Activated naive CD4-positive, alpha-beta T cell treated with anti-CD3 and anti-CD28 coated beads for 36 hours (primary cell): ENCODE data around the gene NAT9. TPM values are rescaled to one million over a fixed set of nuclear protein-coding genes. Genes with fewer than 3 reads are reported as not detected.

ENCODE experiments used
- CTCF ChIA-PET: fragments of 350-600 bp; sonication (Branson Sonifier 250); formaldehyde crosslinking; loops from one replicate; lab custom pipeline; 2021; ENCODE audit warnings: antibody characterized with exemption; lab: Charles Lee
- DNase-seq: peaks from one replicate; pipeline ENCODE4 v3.0.0-alpha.2; 2020
- H3K27ac Mint-ChIP-seq: one replicate; pipeline ENCODE4 v1.8.0; 2021; ENCODE audit warnings: mild to moderate bottlenecking, mixed read lengths
- H3K27me3 Mint-ChIP-seq: one replicate; pipeline ENCODE4 v1.8.0; 2021; ENCODE audit warnings: low read depth, mixed read lengths
- H3K36me3 Mint-ChIP-seq: one replicate; pipeline ENCODE4 v1.8.0; 2021; ENCODE audit warnings: low read depth, mixed read lengths
- H3K4me1 Mint-ChIP-seq: one replicate; pipeline ENCODE4 v1.8.0; 2021; ENCODE audit warnings: low read depth, mixed read lengths
- H3K4me3 Mint-ChIP-seq: one replicate; pipeline ENCODE4 v1.8.0; 2021; ENCODE audit warnings: mild to moderate bottlenecking, moderate library complexity, mixed read lengths
- H3K9me3 Mint-ChIP-seq: one replicate; pipeline ENCODE4 v1.8.0; 2021; ENCODE audit warnings: mixed read lengths
- intact Hi-C: fragments of 100-400 bp; cut with micrococcal nuclease; formaldehyde crosslinking; loops from one replicate; pipeline ENCODE4 v1.15.1; 2023
- total RNA-seq, 2 experiments: library from RNA; stranded (reverse); gene quantifications; one replicate each; pipeline ENCODE4 v1.2.3, GENCODE V29; 2021

Gene NAT9
- total RNA-seq, 2 experiments from 2014 or later: 42.1 to 43.9 TPM

GRCh38 chr17:74800531-74800930 is 24.4 kb upstream of the NAT9 start:
- H3K27ac Mint-ChIP-seq: no peak overlapping the region
- CTCF ChIA-PET: no interaction called here
- no peak for DNase-seq
- H3K4me3 Mint-ChIP-seq: no peak overlapping the region
- peaks cover 21% of the 10 kb centered on the region for H3K36me3 Mint-ChIP-seq
- H3K4me1 Mint-ChIP-seq: no peaks in the 10 kb centered on the region
- no peaks in the 10 kb centered on the region for H3K27me3 Mint-ChIP-seq
- intact Hi-C loops: no loop called here
- no peaks in the 10 kb centered on the region for H3K9me3 Mint-ChIP-seq

- Mint-ChIP-seq H3K36me3 (peaks cover 28% of the 10 kb centered on the region), H3K4me1 (no peaks in the 10 kb centered on the region), H3K4me3 (no peak overlapping the region), H3K9me3 (no peaks in the 10 kb centered on the region), H3K27me3 (no peaks in the 10 kb centered on the region), H3K27ac (no peak overlapping the region)
- no peak for DNase-seq
- CTCF ChIA-PET: interaction anchor here (0.7 kb wide), 1 partner anchor 68 kb away, joined by 3 read pairs; no protein-coding TSS in a partner anchor
- intact Hi-C loops: no loop called here
Observed at GRCh38 chr17:74799097-74799496, 23.0 kb upstream of the NAT9 start.

GRCh38 chr17:74798239-74798707 is 22.1 kb upstream of the NAT9 start:
- Mint-ChIP-seq H3K4me1 (no peaks in the 10 kb centered on the region), H3K4me3 (no peak overlapping the region), H3K9me3 (no peaks in the 10 kb centered on the region), H3K27ac (no peak overlapping the region), H3K36me3 (peaks cover 28% of the 10 kb centered on the region), H3K27me3 (no peaks in the 10 kb centered on the region)
- no peak for DNase-seq
- intact Hi-C loops: no loop called here
- CTCF ChIA-PET: no interaction called here

GRCh38 chr17:74797824-74798223 is 21.7 kb upstream of the NAT9 start:
- no peak overlapping the region for H3K27ac Mint-ChIP-seq
- H3K27me3 Mint-ChIP-seq: no peaks in the 10 kb centered on the region
- intact Hi-C loops: no loop called here
- H3K4me1 Mint-ChIP-seq: no peaks in the 10 kb centered on the region
- CTCF ChIA-PET: no interaction called here
- H3K36me3 Mint-ChIP-seq: peaks cover 33% of the 10 kb centered on the region
- DNase-seq: no peak
- H3K4me3 Mint-ChIP-seq: no peak overlapping the region
- no peaks in the 10 kb centered on the region for H3K9me3 Mint-ChIP-seq

GRCh38 chr17:74796866-74797265 is 20.7 kb upstream of the NAT9 start:
- no peak for DNase-seq
- CTCF ChIA-PET: interaction anchor here (0.6 kb wide), 1 partner anchor 13 kb away, joined by 4 read pairs; no protein-coding TSS in a partner anchor
- no peak overlapping the region for H3K4me3 Mint-ChIP-seq
- no peaks in the 10 kb centered on the region for H3K4me1 Mint-ChIP-seq
- H3K27ac Mint-ChIP-seq: no peak overlapping the region
- intact Hi-C loops: no loop called here
- no peaks in the 10 kb centered on the region for H3K27me3 Mint-ChIP-seq
- H3K9me3 Mint-ChIP-seq: no peaks in the 10 kb centered on the region
- peaks cover 34% of the 10 kb centered on the region for H3K36me3 Mint-ChIP-seq

GRCh38 chr17:74796211-74796610 is 20.1 kb upstream of the NAT9 start:
- Mint-ChIP-seq H3K27ac (no peak overlapping the region), H3K4me3 (no peak overlapping the region), H3K4me1 (peaks cover 5% of the 10 kb centered on the region), H3K9me3 (no peaks in the 10 kb centered on the region), H3K36me3 (peaks cover 37% of the 10 kb centered on the region), H3K27me3 (no peaks in the 10 kb centered on the region)
- intact Hi-C loops: no loop called here
- no peak for DNase-seq
- CTCF ChIA-PET: interaction anchor here (0.6 kb wide), 1 partner anchor 12 kb away, joined by 4 read pairs; no protein-coding TSS in a partner anchor

GRCh38 chr17:74795327-74796020 is 19.3 kb upstream of the NAT9 start:
- peaks cover 35% of the 10 kb centered on the region for H3K36me3 Mint-ChIP-seq
- DNase-seq: no peak
- CTCF ChIA-PET: interaction anchor here (9.2 kb wide), 1 partner anchor 66 kb away, joined by 165 read pairs; the partner anchor contains the start of gene GRIN2C
- no peak overlapping the region for H3K27ac Mint-ChIP-seq
- intact Hi-C loops: no loop called here
- H3K9me3 Mint-ChIP-seq: no peaks in the 10 kb centered on the region
- peaks cover 11% of the 10 kb centered on the region for H3K4me1 Mint-ChIP-seq
- no peak overlapping the region for H3K4me3 Mint-ChIP-seq
- H3K27me3 Mint-ChIP-seq: no peaks in the 10 kb centered on the region

GRCh38 chr17:74792586-74793105 is 16.5 kb upstream of the NAT9 start:
- H3K27ac Mint-ChIP-seq: no peak overlapping the region
- H3K4me1 Mint-ChIP-seq: peaks cover 24% of the 10 kb centered on the region
- H3K36me3 Mint-ChIP-seq: peaks cover 25% of the 10 kb centered on the region
- H3K4me3 Mint-ChIP-seq: no peak overlapping the region
- no peak for DNase-seq
- H3K9me3 Mint-ChIP-seq: no peaks in the 10 kb centered on the region
- CTCF ChIA-PET: interaction anchor here (1.0 to 9.2 kb wide), 15 partner anchors 10 to 118 kb away, joined by 3 to 165 read pairs (median 15); partner anchors contain the start of genes GRIN2C, NAT9 and RAB37
- H3K27me3 Mint-ChIP-seq: no peaks in the 10 kb centered on the region
- intact Hi-C loops: no loop called here

GRCh38 chr17:74790161-74791058 is 14.3 kb upstream of the NAT9 start:
- peaks cover 20% of the 10 kb centered on the region for H3K36me3 Mint-ChIP-seq
- DNase-seq: no peak
- CTCF ChIA-PET: interaction anchor here (0.7 to 9.2 kb wide), 39 partner anchors 8 to 215 kb away, joined by 3 to 165 read pairs (median 7); partner anchors contain the start of genes GRIN2C, NAT9 and RAB37
- peaks cover 42% of the 10 kb centered on the region for H3K4me1 Mint-ChIP-seq
- no peaks in the 10 kb centered on the region for H3K27me3 Mint-ChIP-seq
- H3K4me3 Mint-ChIP-seq: no peak overlapping the region
- no peaks in the 10 kb centered on the region for H3K9me3 Mint-ChIP-seq
- intact Hi-C loops: loop anchor here (1.0 to 2.0 kb wide), 3 partner anchors 46 to 170 kb away; no protein-coding TSS in a partner anchor
- peak overlapping the region; percentile 46 for H3K27ac Mint-ChIP-seq

- Mint-ChIP-seq H3K27ac (peak overlapping the region; percentile 54), H3K36me3 (peaks cover 4% of the 10 kb centered on the region), H3K4me3 (no peak overlapping the region), H3K4me1 (peaks cover 59% of the 10 kb centered on the region), H3K9me3 (no peaks in the 10 kb centered on the region), H3K27me3 (no peaks in the 10 kb centered on the region)
- peak; percentile 40 for DNase-seq
- CTCF ChIA-PET: interaction anchor here (1.0 to 9.2 kb wide), 5 partner anchors 41 to 75 kb away, joined by 3 to 165 read pairs (median 4); partner anchors contain the start of gene GRIN2C
- intact Hi-C loops: loop anchor here (10.0 kb wide), 1 partner anchor 398 kb away; the partner anchor contains the start of gene SUMO2
Observed at GRCh38 chr17:74786431-74787055, 10.4 kb upstream of the NAT9 start.

- peaks cover 60% of the 10 kb centered on the region for H3K4me1 Mint-ChIP-seq
- peak overlapping the region; percentile 62 for H3K27ac Mint-ChIP-seq
- no peaks in the 10 kb centered on the region for H3K27me3 Mint-ChIP-seq
- no peak overlapping the region for H3K4me3 Mint-ChIP-seq
- CTCF ChIA-PET: interaction anchor here (0.8 to 9.2 kb wide), 7 partner anchors 10 to 186 kb away, joined by 3 to 165 read pairs (median 3); partner anchors contain the start of genes GRIN2C, HID1 and NAT9
- DNase-seq: no peak
- H3K9me3 Mint-ChIP-seq: no peaks in the 10 kb centered on the region
- intact Hi-C loops: loop anchor here (10.0 kb wide), 1 partner anchor 399 kb away; the partner anchor contains the start of gene SUMO2
- peaks cover 3% of the 10 kb centered on the region for H3K36me3 Mint-ChIP-seq
Observed at GRCh38 chr17:74785981-74786360, 9.8 kb upstream of the NAT9 start.
